HEK293 (cell line): ENCODE data around the gene GPR18.

Source experiments
- CTCF ChIA-PET: fragments of 350-600 bp; formaldehyde crosslinking; extraction: SDS; loops from one replicate; lab custom pipeline; 2021; ENCODE audit warnings: antibody characterized with exemption; lab: Yijun Ruan, JAX
- POLR2A ChIA-PET: fragments of 300-600 bp; formaldehyde crosslinking; extraction: SDS; loops from one replicate; lab custom pipeline; 2020; ENCODE audit warnings: antibody characterized with exemption, inconsistent platforms; lab: Yijun Ruan, JAX
- H3K27ac ChIP-seq: fragments of 200-500 bp; sonication (Bioruptor generic); 2 replicates; pipeline ENCODE4 v1.5.1; 2014; ENCODE audit warnings: low read depth, low read length, control low read depth, inconsistent platforms; ENCODE audit errors: extremely low read depth
- H3K36me3 ChIP-seq, 2 experiments: fragments of 200-500 bp in 1 of 2; sonication (Bioruptor generic) in 1 of 2; 1 replicate in 1 of 2; 2 replicates in 1 of 2; pipeline ENCODE4 v1.5.1; 2014 to 2017; ENCODE audit warnings: inconsistent platforms in 2 of 2, low read length in 2 of 2; ENCODE audit not compliant: control insufficient read depth in 2 of 2, insufficient read depth in 1 of 2
- H3K4me1 ChIP-seq: fragments of 200-500 bp; sonication (Bioruptor generic); 2 replicates; pipeline ENCODE4 v1.5.1; 2014; ENCODE audit warnings: mild to moderate bottlenecking, low read length, inconsistent platforms; ENCODE audit not compliant: control insufficient read depth, insufficient read depth
- H3K4me3 ChIP-seq: 2 replicates; pipeline ENCODE4 v1.5.1; 2011; ENCODE audit warnings: low read depth, mild to moderate bottlenecking, control low read depth, low read length, moderate library complexity
- H3K9me3 ChIP-seq: fragments of 200-500 bp; sonication (Bioruptor generic); 2 replicates; pipeline ENCODE4 v1.5.1; 2014; ENCODE audit warnings: low read depth, low read length, inconsistent platforms; ENCODE audit not compliant: control insufficient read depth, insufficient read depth
- KLF10 ChIP-seq: fragments of 450-650 bp; IDR thresholded peaks from 2 replicates; pipeline ENCODE4 v1.5.1; 2018; ENCODE audit warnings: missing biosample characterization, mild to moderate bottlenecking, missing genetic modification characterization
- KLF7 ChIP-seq: fragments of 450-650 bp; formaldehyde crosslinking; IDR thresholded peaks from 2 replicates; pipeline ENCODE4 v1.5.1; 2016; ENCODE audit warnings: missing biosample characterization, missing genetic modification characterization, borderline replicate concordance
- SCRT2 ChIP-seq: fragments of 450-650 bp; formaldehyde crosslinking; IDR thresholded peaks from 2 replicates; pipeline ENCODE4 v1.5.1; 2016; ENCODE audit warnings: missing biosample characterization, missing genetic modification characterization
- YY1 ChIP-seq: fragments of 450-650 bp; formaldehyde crosslinking; IDR thresholded peaks from 2 replicates; pipeline ENCODE4 v1.5.1; 2018; ENCODE audit warnings: missing biosample characterization, missing genetic modification characterization
- ZNF133 ChIP-seq: fragments of 450-650 bp; formaldehyde crosslinking; IDR thresholded peaks from 2 replicates; pipeline ENCODE4 v1.5.1; 2016; ENCODE audit warnings: missing biosample characterization, missing genetic modification characterization
- ZNF138 ChIP-seq: fragments of 450-650 bp; formaldehyde crosslinking; IDR thresholded peaks from 2 replicates; pipeline ENCODE4 v1.5.1; 2016; ENCODE audit warnings: missing biosample characterization, missing genetic modification characterization, borderline replicate concordance
- ZNF302 ChIP-seq: fragments of 450-650 bp; formaldehyde crosslinking; IDR thresholded peaks from 2 replicates; pipeline ENCODE4 v1.5.1; 2016; ENCODE audit warnings: missing biosample characterization, missing genetic modification characterization, low read depth
- ZNF335 ChIP-seq: fragments of 450-650 bp; formaldehyde crosslinking; conservative IDR thresholded peaks from 2 replicates; pipeline ENCODE4 v1.5.1; 2016; ENCODE audit warnings: missing biosample characterization, missing genetic modification characterization
- ZNF560 ChIP-seq: fragments of 450-650 bp; formaldehyde crosslinking; IDR thresholded peaks from 2 replicates; pipeline ENCODE4 v1.5.1; 2017; ENCODE audit warnings: missing biosample characterization, missing genetic modification characterization, borderline replicate concordance
- ZNF629 ChIP-seq: fragments of 450-650 bp; formaldehyde crosslinking; IDR thresholded peaks from 2 replicates; pipeline ENCODE4 v1.5.1; 2017; ENCODE audit warnings: missing biosample characterization, missing genetic modification characterization
- TF ChIP-seq, protein P1 (sequence below): fragments of 450-650 bp; formaldehyde crosslinking; IDR thresholded peaks from 2 replicates; pipeline ENCODE4 v1.5.1; 2016; ENCODE audit warnings: missing biosample characterization, missing genetic modification characterization, low read depth
- TF ChIP-seq, protein P2 (sequence below): fragments of 450-650 bp; IDR thresholded peaks from 2 replicates; pipeline ENCODE4 v1.5.1; 2018; ENCODE audit warnings: missing biosample characterization, mild to moderate bottlenecking, missing genetic modification characterization
- TF ChIP-seq, protein P3 (sequence below): fragments of 450-650 bp; formaldehyde crosslinking; conservative IDR thresholded peaks from 2 replicates; pipeline ENCODE4 v1.5.1; 2016; ENCODE audit warnings: low read depth, missing biosample characterization, missing genetic modification characterization
- TF ChIP-seq, protein P4 (sequence below): fragments of 450-650 bp; formaldehyde crosslinking; IDR thresholded peaks from 2 replicates; pipeline ENCODE4 v1.5.1; 2016; ENCODE audit warnings: missing biosample characterization, missing genetic modification characterization
- TF ChIP-seq, protein P5 (sequence below): fragments of 450-650 bp; formaldehyde crosslinking; conservative IDR thresholded peaks from 2 replicates; pipeline ENCODE4 v1.5.1; 2016; ENCODE audit warnings: low read depth, missing biosample characterization, missing genetic modification characterization

GPR18 gene

DNA sequence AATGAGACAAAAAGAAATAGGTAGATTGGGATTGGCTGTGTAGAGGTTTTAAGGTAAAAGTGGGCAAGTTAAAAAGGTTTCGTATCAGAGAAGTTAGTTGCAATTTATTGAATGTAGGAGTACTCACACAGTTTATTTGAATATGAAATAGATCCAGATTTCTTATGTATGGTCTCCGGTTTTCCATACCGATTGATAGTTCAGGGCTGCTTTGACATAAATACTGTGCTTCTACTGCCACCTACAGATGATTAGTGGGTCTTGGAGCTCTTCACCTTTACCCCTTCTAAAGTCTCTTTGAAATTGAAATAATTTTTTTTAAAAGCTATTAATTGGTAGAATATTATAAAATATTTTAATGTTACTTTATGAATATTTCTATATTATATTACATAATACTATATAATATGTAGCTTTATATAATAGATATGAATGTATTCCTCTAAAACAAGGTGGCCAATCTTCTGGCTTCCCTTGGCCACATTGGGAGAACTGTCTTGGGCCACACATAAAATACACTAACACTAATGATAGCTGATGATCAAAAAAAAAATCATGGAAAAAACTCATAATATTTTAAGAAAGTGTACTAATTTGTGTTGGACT lies 7.7 kb upstream of the GPR18 start (continued):
- TF ChIP-seq ZNF138 (no peak), ZNF335 (no peak), SCRT2 (no peak)
- TF ChIP-seq, all 188 proteins: peak for 2

DNA sequence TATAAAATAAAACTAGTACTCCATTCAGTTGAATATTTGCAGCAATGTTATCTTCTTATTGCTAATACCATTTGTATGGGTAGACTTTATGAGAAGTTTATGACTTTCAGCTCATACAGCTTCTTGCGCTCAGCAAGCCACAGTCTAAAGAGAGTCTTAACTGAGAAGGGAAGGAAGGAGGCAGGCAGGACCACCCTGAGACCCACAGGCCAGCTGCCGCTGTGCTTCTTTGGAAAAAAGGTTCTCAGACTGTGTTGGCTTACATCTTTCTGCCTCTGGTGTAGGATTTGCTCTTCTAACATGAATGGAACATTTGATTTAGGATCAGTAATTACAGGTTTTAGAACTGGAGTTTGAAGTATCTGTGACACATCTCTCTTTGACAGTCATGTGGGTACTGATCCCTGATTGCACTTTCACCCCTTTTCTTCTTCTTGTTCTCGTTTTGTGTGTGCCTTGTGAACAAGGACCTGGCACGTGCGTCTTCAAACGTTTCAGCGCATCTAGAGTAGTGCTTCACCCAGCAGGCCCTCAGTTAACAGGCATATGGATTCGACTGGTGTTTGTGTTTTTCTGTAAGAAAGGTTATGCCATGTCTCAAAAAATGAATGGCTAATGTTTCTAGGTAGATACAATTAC lies 7.1 kb upstream of the GPR18 start:
- no peaks in the 10 kb centered on the region for H3K9me3 ChIP-seq
- H3K4me1 ChIP-seq: no peaks in the 10 kb centered on the region
- POLR2A ChIA-PET: no interaction called here
- peaks cover 0 to 3% of the 10 kb centered on the region in 2 experiments; a peak in 1 of 3 replicates for H3K36me3 ChIP-seq
- no peak overlapping the region for H3K27ac ChIP-seq
- no peak overlapping the region for H3K4me3 ChIP-seq
- CTCF ChIA-PET: interaction anchor here (0.5 to 8.2 kb wide), 27 partner anchors 8 to 1405 kb away, joined by 3 to 146 read pairs (median 4); partner anchors contain the start of gene UBAC2
- no peak for TF ChIP-seq ZNF629
- TF ChIP-seq, all 188 proteins: peak for 0

DNA sequence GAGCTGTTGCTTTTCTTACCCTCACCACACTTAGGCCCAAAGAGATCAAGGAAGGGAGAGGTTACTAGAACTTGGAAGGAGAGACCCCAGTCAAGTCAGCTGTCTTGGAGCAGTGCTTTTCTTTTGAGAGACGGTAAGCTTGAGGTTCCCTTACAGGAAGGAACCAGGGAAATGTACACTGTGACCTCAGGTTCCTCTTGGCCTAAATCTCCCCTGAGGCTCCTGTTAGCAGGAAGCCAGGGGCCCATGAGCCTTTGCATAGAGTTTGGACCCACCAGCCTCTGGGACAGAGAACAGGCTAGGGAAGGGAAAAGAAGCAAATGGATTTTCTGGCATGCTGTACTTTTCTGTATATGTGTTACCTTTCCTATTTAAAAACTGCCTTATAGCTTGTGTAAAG lies 5.9 kb upstream of the GPR18 start:
- Histone ChIP-seq H3K4me3 (no peak overlapping the region), H3K4me1 (no peaks in the 10 kb centered on the region), H3K9me3 (no peaks in the 10 kb centered on the region), H3K36me3 (peaks cover 0 to 9% of the 10 kb centered on the region in 2 experiments; a peak in 1 of 3 replicates), H3K27ac (no peak overlapping the region)
- ChIA-PET CTCF (interaction anchor here (0.5 to 8.2 kb wide), 8 partner anchors 8 to 252 kb away, joined by 3 to 146 read pairs (median 4); partner anchors contain the start of gene UBAC2), POLR2A (no interaction called here)
- TF ChIP-seq, protein P1, sequence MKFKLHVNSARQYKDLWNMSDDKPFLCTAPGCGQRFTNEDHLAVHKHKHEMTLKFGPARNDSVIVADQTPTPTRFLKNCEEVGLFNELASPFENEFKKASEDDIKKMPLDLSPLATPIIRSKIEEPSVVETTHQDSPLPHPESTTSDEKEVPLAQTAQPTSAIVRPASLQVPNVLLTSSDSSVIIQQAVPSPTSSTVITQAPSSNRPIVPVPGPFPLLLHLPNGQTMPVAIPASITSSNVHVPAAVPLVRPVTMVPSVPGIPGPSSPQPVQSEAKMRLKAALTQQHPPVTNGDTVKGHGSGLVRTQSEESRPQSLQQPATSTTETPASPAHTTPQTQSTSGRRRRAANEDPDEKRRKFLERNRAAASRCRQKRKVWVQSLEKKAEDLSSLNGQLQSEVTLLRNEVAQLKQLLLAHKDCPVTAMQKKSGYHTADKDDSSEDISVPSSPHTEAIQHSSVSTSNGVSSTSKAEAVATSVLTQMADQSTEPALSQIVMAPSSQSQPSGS (tag by site-specific recombination): no peak
- TF ChIP-seq, protein P2, sequence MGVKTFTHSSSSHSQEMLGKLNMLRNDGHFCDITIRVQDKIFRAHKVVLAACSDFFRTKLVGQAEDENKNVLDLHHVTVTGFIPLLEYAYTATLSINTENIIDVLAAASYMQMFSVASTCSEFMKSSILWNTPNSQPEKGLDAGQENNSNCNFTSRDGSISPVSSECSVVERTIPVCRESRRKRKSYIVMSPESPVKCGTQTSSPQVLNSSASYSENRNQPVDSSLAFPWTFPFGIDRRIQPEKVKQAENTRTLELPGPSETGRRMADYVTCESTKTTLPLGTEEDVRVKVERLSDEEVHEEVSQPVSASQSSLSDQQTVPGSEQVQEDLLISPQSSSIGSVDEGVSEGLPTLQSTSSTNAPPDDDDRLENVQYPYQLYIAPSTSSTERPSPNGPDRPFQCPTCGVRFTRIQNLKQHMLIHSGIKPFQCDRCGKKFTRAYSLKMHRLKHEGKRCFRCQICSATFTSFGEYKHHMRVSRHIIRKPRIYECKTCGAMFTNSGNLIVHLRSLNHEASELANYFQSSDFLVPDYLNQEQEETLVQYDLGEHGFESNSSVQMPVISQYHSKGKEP (tag by site-specific recombination): no peak
- TF ChIP-seq ZNF302 (tag by site-specific recombination) (no peak), YY1 (tag by site-specific recombination) (no peak), KLF10 (tag by site-specific recombination) (no peak), ZNF133 (tag by site-specific recombination) (no peak), ZNF560 (no peak), KLF7 (no peak)
- TF ChIP-seq, protein P3, sequence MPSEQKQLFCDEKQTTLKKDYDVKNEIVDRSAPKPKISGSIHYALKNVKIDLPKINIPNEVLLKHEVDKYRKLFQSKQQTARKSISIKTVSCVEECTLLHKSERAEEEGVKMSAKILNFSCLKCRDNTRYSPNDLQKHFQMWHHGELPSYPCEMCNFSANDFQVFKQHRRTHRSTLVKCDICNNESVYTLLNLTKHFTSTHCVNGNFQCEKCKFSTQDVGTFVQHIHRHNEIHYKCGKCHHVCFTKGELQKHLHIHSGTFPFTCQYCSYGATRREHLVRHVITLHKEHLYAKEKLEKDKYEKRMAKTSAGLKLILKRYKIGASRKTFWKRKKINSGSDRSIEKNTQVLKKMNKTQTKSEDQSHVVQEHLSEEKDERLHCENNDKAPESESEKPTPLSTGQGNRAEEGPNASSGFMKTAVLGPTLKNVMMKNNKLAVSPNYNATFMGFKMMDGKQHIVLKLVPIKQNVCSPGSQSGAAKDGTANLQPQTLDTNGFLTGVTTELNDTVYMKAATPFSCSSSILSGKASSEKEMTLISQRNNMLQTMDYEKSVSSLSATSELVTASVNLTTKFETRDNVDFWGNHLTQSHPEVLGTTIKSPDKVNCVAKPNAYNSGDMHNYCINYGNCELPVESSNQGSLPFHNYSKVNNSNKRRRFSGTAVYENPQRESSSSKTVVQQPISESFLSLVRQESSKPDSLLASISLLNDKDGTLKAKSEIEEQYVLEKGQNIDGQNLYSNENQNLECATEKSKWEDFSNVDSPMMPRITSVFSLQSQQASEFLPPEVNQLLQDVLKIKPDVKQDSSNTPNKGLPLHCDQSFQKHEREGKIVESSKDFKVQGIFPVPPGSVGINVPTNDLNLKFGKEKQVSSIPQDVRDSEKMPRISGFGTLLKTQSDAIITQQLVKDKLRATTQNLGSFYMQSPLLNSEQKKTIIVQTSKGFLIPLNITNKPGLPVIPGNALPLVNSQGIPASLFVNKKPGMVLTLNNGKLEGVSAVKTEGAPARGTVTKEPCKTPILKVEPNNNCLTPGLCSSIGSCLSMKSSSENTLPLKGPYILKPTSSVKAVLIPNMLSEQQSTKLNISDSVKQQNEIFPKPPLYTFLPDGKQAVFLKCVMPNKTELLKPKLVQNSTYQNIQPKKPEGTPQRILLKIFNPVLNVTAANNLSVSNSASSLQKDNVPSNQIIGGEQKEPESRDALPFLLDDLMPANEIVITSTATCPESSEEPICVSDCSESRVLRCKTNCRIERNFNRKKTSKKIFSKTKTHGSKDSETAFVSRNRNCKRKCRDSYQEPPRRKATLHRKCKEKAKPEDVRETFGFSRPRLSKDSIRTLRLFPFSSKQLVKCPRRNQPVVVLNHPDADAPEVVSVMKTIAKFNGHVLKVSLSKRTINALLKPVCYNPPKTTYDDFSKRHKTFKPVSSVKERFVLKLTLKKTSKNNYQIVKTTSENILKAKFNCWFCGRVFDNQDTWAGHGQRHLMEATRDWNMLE (tag by site-specific recombination): no peak
- TF ChIP-seq, protein P4, sequence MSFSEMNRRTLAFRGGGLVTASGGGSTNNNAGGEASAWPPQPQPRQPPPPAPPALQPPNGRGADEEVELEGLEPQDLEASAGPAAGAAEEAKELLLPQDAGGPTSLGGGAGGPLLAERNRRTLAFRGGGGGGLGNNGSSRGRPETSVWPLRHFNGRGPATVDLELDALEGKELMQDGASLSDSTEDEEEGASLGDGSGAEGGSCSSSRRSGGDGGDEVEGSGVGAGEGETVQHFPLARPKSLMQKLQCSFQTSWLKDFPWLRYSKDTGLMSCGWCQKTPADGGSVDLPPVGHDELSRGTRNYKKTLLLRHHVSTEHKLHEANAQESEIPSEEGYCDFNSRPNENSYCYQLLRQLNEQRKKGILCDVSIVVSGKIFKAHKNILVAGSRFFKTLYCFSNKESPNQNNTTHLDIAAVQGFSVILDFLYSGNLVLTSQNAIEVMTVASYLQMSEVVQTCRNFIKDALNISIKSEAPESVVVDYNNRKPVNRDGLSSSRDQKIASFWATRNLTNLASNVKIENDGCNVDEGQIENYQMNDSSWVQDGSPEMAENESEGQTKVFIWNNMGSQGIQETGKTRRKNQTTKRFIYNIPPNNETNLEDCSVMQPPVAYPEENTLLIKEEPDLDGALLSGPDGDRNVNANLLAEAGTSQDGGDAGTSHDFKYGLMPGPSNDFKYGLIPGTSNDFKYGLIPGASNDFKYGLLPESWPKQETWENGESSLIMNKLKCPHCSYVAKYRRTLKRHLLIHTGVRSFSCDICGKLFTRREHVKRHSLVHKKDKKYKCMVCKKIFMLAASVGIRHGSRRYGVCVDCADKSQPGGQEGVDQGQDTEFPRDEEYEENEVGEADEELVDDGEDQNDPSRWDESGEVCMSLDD: no peak
- TF ChIP-seq, protein P5, sequence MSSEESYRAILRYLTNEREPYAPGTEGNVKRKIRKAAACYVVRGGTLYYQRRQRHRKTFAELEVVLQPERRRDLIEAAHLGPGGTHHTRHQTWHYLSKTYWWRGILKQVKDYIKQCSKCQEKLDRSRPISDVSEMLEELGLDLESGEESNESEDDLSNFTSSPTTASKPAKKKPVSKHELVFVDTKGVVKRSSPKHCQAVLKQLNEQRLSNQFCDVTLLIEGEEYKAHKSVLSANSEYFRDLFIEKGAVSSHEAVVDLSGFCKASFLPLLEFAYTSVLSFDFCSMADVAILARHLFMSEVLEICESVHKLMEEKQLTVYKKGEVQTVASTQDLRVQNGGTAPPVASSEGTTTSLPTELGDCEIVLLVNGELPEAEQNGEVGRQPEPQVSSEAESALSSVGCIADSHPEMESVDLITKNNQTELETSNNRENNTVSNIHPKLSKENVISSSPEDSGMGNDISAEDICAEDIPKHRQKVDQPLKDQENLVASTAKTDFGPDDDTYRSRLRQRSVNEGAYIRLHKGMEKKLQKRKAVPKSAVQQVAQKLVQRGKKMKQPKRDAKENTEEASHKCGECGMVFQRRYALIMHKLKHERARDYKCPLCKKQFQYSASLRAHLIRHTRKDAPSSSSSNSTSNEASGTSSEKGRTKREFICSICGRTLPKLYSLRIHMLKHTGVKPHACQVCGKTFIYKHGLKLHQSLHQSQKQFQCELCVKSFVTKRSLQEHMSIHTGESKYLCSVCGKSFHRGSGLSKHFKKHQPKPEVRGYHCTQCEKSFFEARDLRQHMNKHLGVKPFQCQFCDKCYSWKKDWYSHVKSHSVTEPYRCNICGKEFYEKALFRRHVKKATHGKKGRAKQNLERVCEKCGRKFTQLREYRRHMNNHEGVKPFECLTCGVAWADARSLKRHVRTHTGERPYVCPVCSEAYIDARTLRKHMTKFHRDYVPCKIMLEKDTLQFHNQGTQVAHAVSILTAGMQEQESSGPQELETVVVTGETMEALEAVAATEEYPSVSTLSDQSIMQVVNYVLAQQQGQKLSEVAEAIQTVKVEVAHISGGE: no peak
